GM18517 (cell line): ENCODE measurements around the gene TMEM272.

Source experiments
- ATAC-seq: cut with Tn5 transposase; IDR thresholded peaks from one replicate; pipeline ENCODE4 v1.9.1; 2021; ENCODE audit warnings: mild to moderate bottlenecking, moderate library complexity; ENCODE audit not compliant: unreplicated experiment

The TMEM272 gene

GRCh38 chr13:51763486-51763885, 81.5 kb downstream of the TMEM272 start:
- no peak for ATAC-seq
